Activated CD8-positive, alpha-beta memory T cell treated with anti-CD3 and anti-CD28 coated beads, Interleukin-2, amount 50 U/mL, for 1 hour (primary cell): ENCODE measurements around the gene ANO10.
"Not testable (repeated sequence)": the region's sequence is repeated elsewhere in the genome, so short reads cannot be mapped to it uniquely, and the experiment has no call there.

Source experiments
- DNase-seq: peaks from one replicate; pipeline ENCODE4 v3.0.0-alpha.2; 2020; ENCODE audit errors: extremely low read depth

ANO10 gene

DNA sequence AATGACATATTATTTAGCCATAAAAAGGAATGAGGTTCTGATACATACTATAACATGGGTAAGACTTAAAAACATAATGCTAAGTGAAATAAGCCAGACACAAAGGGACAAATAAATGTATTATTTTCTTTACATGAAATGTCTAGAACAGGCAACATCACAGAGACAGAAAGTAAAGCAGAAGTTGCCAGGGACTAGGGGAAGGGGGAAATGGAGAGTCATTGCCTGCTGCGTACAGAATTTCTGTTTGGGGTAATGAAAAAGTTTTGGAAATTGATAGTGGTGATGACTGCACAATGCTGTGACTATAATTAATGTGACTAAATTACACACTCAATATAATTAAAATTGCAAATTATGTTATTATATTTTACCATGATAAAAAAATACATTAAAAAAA lies 99.9 kb downstream of the ANO10 start:
- DNase-seq: no peak

DNA sequence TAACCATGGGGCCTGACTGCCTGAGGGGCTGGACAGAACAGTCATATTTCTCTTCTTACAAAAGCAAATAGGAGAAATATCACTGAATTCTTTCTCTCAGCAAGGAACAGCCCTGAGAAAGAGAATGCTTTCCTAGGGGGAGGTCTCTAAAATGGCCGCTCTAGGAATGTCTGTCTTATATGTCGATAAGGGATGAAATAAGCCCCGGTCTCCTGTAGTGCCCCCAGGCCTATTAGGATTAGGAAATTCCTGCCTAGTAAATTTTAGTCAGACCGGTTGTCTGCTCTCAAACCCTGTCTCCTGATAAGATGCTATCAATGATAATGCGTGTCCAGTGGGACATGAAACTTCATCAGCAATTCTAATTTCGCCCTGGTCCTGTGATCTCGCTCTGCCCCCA lies 103.3 kb downstream of the ANO10 start:
- DNase-seq: not testable (repeated sequence)

DNA sequence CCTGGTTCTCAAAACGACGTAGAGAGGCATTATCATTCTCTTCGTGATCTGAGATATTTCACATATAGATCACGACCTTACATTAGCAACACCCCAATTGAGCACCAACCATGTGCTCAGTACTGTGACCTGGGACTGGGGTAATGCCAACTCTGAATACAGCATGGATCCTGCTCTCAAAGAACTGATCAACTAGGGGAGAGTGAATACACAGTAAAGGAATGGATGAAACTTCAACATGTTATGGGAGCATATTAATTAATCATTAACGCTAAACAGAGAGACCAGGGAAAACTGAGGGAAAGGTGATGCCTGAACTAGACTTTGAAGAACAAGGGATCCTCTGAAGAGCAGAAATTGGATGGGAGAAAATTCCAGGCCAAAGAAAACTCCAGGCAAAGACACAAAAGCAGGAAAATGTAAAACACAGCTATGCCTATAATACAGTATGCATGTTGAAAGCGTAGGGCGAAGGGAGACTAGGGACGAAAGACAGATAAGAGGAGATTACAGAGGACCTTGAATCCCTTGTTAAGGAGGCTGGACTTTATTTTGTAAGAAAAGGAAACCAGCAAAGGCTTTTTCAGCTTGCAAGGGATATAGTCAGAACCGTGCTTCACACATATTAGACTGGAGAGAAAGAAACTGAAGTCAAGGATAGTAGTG lies 105.7 kb downstream of the ANO10 start:
- no peak for DNase-seq

DNA sequence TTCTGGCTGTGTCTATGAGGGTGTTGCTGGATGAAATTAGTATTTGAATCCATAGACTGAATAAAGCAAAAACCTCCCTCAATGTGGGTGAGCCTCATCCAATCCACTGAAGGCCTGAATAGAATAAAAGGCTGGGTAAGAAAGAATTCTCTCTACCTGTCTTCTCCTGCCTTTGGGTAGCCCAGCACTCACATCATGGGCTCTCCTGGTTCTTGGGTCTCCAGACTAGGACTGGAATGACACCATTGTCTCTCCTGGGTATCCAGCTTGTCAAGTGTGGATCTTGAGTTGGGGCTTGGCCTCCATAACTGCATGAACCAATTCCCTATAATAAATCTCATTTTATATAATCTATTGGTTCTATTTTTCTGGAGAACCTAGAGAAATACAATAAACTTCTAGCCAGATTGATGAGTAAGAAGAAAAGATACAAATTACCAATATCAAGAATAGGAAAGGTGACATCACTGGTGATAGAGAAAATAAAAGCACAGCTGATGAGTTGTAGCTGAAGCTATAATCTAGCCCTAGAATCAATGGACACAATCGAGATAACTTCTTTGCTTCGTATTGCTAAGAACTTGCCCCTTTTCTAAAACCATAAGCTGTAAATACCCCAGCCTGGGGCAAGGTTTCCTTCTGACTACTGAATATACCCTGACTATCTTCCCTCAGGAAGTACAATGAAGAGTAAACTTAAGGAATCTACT lies 106.4 kb downstream of the ANO10 start:
- DNase-seq: no peak

DNA sequence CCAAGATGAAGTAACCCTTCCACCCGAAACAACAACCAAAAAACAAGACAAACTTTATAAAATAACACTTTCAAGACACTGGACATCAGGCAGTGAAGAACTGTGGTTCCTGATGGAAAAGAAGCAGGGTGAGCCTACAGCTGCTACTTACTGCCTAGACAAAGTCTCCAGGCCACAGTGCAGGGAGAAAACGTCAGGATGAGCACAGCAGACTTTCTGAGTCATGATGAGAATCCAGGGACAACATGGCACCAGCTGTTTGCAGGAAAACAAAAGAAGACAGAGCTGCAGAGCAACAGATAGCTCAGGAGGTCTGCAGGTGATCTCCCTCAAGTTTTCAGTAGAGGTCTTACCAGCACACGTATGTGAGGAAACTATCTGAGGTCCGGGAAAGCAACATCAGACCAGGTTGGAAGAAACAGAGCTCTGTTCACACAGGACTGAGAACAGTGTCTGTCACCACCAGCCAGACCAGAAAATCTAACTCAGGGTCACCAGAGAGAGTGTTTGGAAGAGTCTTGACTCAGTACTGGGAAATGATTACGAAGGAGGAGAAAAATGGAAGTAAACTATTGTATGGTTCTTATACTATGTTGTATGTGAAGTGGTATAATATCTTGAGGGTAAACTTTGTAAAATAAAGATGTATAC lies 108.9 kb downstream of the ANO10 start:
- DNase-seq: no peak

DNA sequence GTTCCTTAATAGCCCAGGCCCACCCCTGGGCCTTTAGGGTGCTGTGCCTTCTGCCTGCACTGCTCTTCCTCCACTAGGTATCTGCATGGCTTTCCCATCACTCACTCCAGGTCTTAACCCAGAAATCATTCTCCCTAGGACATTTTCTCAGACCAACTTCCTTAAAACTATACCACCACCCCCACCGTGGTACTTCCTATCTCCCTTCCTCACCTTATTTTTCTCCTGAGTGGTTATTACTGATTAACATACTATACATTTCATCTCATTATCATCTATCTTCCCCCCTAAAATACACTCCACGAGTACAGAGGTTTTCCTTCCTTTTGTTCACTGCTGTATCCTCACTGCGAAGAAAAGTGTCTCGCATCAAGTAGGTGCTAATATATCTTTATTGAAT lies 115.2 kb downstream of the ANO10 start:
- no peak for DNase-seq

DNA sequence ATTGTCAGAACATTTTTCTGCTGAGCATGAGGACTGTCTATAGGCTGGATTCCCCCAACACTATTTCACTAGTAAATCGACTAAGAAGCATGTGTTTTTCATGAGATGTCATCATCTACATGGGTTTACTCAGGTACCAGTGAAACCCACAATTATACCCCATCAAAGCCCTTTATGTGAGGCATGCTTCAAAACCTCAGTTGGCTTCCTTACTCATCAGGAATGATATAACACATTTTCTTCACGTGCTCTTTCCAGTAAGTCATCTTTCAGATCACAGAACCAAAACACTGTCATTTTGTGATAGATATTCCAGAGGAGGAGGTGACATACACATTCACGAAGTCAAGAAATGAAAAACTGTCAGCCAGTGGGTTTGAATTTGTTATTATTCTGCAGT lies 116.5 kb downstream of the ANO10 start:
- DNase-seq: no peak

DNA sequence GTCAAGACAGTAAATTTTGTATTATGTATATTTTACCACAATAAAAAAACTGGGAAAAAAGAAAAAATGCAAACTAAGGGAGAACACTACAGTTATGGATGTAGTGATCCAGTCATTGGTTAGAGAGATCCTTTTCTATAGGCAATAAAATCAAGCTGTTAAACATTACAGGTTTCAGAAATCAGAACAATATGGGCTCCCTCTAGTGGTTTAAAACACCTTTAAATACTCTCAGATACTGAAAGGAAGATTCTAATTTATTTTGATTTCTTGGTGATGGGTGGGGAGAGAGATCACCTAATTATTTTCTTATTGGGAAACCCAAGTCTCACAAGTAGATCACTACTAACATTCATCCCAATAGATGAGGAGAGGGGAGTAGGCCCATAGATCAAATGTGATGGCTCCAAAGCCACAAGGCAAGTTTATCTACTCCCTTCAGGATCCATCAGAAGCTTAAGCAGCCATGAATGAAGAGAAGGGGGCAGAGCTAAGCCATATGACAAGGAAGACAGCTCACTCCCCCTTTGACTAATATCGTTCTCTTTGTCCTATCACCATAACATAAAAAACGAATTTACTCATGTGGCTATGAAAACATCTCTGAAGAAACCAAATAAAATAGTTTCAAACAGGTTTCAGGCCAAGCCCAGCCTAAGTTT lies 118.6 kb downstream of the ANO10 start:
- no peak for DNase-seq

DNA sequence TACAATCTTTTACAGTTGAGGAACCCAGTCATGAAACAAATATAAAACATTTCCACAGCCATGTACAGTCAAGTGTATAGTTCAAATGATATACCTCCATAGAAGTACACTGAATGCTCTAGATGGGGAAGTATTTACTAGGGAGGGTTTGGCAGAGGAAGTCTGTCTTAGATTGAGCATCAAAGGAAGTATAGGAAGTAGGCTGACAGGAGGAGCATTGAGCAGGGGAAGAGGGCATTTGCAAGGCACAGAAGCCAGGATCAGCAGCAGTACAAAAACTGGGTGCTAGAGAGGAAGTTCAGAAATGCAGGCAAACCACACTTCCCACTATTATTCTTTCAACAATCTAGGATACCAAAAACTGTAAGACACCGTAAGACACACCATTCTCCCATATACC lies 122.6 kb downstream of the ANO10 start:
- no peak for DNase-seq

DNA sequence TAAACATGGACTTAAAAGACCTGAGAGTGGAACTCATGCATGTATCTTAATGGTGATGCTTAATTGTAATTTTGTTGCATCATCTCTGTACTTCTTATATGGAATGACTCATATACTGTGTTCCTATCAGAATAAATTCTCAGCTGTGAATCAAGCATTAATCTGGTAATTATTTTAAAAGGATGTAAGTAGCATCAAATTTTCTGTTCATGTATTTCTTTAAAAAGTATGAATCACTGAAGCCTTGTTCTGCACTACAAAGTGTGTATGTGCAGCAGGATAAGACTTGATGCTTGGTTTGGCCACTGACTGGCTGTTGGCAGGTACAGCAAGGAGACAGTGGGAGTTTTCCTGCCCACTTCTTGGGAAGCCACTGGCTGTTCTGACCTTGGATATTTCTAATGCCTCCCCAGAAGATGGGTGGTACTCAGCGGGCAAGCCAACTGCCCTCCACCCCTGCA lies 123.9 kb downstream of the ANO10 start:
- DNase-seq: no peak

DNA sequence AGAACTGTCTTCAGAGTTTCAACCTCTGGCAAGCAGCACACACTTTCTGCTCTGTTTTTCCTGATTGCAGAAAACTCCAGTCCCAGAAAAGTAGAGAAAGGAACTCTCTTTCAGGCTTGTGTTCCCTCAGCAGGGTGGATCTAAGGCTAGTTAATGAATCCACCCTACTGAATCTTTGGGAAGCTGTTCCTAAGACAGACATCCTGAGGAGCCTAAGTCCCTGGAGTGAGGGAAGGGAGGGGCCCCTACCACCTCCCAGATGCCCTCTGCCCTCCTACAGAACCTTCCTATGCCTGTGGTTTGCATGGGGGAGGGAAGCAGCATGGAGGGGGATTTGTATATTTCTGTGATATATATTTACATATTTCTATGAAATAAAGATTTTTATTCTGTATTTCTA lies 124.4 kb downstream of the ANO10 start:
- DNase-seq: no peak

DNA sequence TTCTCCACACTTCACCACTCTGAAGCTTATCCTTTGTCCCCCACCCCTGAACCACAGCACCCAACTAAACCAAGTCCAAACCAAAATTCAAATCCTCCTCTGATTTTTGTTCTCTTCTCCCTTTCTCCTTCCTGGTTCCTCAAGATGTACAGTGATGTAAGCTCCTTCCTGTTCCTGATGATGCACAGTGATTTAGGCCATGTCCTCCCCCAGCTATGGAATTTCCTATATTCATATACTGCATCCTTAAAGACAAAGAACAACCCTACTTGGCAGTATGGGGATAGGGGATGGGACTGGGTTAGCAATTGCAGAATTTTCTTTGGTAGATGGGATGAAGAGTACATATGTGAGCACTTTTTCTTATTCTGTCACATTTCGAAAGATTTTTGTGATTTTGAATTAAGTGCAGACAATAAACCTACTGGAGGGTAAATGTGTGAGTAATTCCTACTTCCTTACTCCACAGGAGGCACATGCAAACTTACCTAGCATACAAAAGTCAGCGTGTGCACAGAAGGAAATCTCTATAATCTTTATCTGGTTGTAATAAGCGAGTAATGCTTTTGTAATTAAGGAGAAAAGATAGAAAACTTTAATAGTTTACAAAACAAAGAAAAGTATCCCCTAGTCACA lies 125.0 kb downstream of the ANO10 start:
- DNase-seq: no peak

DNA sequence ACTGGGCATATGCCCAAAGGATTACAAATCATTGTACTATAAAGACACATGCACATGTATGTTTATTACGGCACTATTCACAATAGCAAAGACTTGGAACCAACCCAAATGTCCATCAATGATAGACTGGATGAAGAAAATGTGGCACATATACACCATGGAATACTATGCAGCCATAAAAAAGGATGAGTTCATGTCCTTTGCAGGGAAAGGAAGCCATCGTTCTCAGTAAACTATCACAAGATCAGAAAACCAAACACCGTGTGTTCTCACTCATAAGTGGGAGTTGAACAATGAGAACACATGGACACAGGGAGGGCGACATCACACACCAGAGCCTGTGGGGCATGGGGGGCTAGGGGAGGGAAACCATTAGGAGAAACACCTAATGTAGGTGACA lies 128.9 kb downstream of the ANO10 start:
- not testable (repeated sequence) for DNase-seq

DNA sequence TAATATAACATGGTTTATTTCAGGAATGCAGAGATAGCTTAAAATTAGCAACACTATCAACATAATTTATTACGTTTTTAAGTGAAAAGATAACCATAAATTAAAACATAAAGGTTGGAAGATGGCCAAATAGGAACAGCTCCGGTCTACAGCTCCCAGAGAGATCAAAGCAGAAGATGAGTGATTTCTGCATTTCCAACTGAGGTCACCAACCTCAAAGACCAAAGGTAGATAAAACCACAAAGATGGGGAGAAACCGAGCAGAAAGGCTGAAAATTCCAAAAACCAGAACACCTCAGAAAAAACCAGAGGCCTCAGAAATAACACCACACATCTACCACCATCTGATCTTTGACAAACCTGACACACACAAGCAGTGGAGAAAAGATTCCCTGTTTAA lies 130.0 kb downstream of the ANO10 start:
- not testable (repeated sequence) for DNase-seq

DNA sequence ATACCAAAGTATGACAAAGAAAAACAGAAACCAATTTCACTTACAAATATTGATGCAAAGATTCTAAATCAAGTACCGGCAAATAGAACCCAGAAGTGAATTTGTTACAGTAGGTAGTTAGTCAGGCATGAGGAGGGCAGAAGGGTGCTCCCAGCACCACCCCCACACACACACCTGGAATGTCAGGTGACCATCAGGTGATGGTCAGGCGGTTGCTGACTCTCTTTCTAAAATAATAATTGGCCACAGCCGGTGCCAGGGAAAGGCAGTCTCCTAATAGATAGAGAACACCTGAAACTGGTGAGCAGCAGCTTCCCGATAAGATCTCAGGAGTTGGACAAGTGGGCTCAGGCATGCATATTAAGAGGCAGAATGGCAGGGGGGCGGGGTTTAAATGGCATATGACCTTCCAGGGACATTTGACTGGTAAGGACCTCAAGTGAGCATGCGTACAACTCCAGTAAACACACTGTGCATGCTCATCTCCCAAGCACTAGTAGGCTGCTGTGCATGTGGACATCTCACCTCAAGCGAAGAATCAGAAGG lies 131.1 kb downstream of the ANO10 start:
- no peak for DNase-seq

DNA sequence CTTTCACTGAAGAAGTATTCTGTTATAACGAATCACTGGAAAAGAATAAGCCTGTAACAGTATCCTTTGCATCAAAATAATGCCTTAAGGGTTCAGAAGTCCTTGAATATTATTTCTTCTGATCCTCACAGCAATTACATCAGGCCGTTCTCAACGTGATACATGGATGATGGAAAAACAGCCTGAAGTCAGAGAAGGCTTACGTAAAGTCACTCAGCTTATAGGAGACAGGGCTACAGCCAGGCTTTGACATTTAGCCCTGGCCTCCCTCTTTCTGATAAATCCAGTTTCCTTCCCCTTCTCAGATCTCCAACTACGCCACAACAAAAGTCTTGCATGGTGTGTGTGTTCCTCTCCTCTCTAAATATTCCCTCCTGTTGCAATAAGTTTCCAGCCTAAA lies 131.9 kb downstream of the ANO10 start:
- no peak for DNase-seq

DNA sequence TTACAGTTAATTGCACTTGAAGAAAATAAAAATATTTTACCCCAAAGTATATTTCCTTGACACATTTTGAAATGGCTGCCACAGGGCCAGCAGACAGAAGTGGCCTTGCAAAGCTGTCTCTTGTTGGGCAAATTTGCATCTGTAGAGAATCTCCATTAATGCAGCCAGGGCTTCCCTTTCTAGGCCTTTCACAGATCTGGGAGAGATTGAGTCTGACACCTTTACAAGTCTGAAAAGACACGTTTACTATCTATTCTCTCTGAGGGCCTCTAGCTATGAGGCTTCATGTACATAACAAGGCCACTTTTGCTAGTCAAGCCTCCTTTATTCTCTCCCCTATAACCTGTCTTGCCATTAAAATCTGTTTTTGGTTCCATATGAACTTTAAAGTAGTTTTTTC lies 135.9 kb downstream of the ANO10 start:
- DNase-seq: no peak

DNA sequence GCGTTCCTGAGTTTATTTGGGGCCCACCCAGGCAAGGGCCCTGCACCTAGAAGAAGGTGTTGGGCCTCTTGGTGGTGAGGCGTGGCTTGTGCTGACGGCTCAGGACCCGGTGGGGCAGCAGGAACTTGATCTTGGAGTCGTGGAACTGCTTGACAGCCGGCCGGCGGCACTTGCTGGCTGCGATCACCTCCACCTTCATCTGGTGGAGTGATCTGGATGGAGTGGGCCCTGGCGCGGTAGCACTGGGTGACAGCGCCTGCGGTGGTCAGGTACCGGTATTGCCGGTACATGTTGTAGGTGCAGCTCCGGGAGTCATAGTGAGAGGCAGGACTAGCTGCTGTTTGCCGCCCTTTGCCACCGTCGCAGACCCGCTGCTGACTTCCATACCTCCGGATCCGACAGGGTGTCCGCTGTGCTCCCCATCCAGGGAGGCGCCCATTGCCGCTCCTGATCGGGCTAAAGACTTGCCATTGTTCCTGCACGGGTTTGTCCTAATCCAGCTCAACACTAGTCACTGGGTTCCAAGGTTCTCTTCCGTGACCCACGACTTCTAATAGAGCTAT lies 136.8 kb downstream of the ANO10 start:
- DNase-seq: no peak

DNA sequence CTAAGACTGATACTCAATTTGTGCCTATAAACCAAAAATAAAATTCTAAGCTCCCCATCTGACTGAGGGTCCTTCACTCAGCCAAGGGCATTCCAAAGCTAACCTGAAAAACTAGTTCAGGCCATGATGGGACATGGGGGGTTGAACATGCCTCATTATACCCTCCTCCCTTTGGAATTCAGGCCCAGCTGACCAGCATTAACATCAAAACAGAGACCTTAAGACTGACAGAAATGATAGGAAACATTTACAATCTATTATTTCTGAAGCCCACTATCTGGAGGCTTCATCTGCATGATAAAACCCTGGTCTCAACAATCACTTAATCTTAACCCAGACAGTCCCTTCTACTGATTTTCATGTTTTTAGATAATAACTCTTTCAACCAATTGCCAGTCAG lies 140.4 kb downstream of the ANO10 start:
- DNase-seq: no peak

DNA sequence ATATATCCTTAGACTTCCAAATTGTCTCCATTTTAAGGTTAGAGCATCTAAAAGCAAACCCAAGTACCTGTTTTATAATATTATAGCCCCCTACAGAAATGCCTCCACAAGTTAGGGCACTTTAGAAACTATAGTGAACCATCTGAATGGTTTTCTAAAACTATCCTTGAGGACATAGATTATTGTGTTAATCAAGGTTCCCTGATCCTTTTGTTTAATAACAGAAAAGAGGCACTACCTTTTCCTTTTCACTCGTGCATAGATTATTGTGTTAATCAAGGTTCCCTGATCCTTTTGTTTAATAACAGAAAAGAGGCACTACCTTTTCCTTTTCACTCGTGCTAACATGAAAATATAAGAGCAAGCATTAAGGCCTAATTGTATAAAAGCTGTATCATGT lies 143.0 kb downstream of the ANO10 start:
- not testable (repeated sequence) for DNase-seq

DNA sequence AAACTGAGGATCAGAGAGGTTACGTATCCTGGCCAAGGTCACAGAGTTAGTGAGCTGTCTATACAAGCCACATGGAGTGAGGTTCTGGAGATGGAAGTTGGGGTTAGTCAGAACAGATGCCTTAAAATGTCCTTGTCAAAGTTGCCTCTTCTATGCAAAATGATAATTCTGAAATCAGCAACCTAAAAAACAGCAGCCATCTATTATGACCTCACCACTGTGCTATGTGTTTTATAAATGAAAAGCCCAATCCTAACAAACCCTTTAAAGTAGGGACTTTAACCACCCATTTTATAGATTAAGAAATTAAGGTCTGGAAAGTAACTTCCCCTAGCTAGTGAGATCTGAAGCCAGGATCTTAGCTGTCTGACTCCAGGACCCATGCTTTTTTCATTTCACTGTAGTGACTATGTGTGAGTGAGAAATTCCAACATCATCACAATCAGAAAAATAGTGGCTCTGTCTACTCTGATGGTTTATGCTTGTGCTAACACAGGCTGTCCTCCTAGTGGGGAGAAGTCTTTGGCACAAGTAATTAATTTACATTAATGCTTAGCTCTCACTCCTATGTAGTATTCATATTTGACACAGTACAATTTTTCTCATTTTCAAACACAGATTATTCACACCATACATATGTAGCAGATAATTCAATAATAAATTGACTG lies 143.6 kb downstream of the ANO10 start:
- DNase-seq: no peak
